GM18909 (cell line): ENCODE results near the gene PAPLN.

ENCODE experiments used
- ATAC-seq: cut with Tn5 transposase; IDR thresholded peaks from one replicate; pipeline ENCODE4 v1.9.1; 2021; ENCODE audit warnings: mild to moderate bottlenecking; ENCODE audit not compliant: unreplicated experiment, poor library complexity

The PAPLN gene

GRCh38 chr14:73231981-73232851 is 5.1 kb upstream of the PAPLN start:
- no peak for ATAC-seq

GRCh38 chr14:73232984-73233383 is 4.3 kb upstream of the PAPLN start:
- no peak for ATAC-seq

GRCh38 chr14:73233564-73233963 is 3.7 kb upstream of the PAPLN start:
- ATAC-seq = no peak

GRCh38 chr14:73234029-73234428 is 3.3 kb upstream of the PAPLN start:
- no peak for ATAC-seq

- no peak for ATAC-seq
Measured at GRCh38 chr14:73234586-73235394, 2.5 kb upstream of the PAPLN start.

GRCh38 chr14:73235531-73236155 is 1.7 kb upstream of the PAPLN start:
- no peak for ATAC-seq

GRCh38 chr14:73236157-73236556 is 1.1 kb upstream of the PAPLN start:
- no peak for ATAC-seq

GRCh38 chr14:73236752-73237218 is 521 bp upstream of the PAPLN start:
- ATAC-seq = no peak

GRCh38 chr14:73237786-73238423 is 599 bp downstream of the PAPLN start:
- no peak for ATAC-seq

- ATAC-seq = no peak
Measured at GRCh38 chr14:73238424-73238852, 1.1 kb downstream of the PAPLN start.

GRCh38 chr14:73238941-73239340 is 1.6 kb downstream of the PAPLN start:
- no peak for ATAC-seq

- ATAC-seq = no peak
Measured at GRCh38 chr14:73239393-73240241, 2.3 kb downstream of the PAPLN start.

GRCh38 chr14:73240816-73241480 is 3.6 kb downstream of the PAPLN start:
- ATAC-seq = no peak

- no peak for ATAC-seq
Measured at GRCh38 chr14:73241481-73242165, 4.3 kb downstream of the PAPLN start.

GRCh38 chr14:73242357-73242901 is 5.1 kb downstream of the PAPLN start:
- ATAC-seq = no peak

GRCh38 chr14:73243341-73243740 is 6.0 kb downstream of the PAPLN start:
- ATAC-seq = no peak

- no peak for ATAC-seq
Measured at GRCh38 chr14:73243748-73244147, 6.4 kb downstream of the PAPLN start.
